IMR-90 (cell line): ENCODE measurements around the gene ATP5F1B.

Source experiments
- MAZ ChIP-seq: IDR thresholded peaks from 2 replicates; pipeline ENCODE4 v1.6.1; 2012; ENCODE audit warnings: low read depth, mild to moderate bottlenecking, low read length, improper control_type of control experiment, moderate library complexity, borderline replicate concordance
- MXI1 ChIP-seq: IDR thresholded peaks from 2 replicates; pipeline ENCODE4 v1.6.1; 2012; ENCODE audit warnings: low read depth, mild to moderate bottlenecking, low read length, moderate library complexity, borderline replicate concordance
- POLR2A ChIP-seq: IDR thresholded peaks from 2 replicates; pipeline ENCODE4 v1.6.1; 2012; ENCODE audit warnings: mild to moderate bottlenecking, low read depth, low read length
- TF ChIP-seq, protein P1 (sequence below): conservative IDR thresholded peaks from 2 replicates; pipeline ENCODE4 v1.5.1; 2012; ENCODE audit warnings: mild to moderate bottlenecking, low read depth, low read length, improper control_type of control experiment

- TF ChIP-seq POLR2A, result no peak
- TF ChIP-seq, protein P1, sequence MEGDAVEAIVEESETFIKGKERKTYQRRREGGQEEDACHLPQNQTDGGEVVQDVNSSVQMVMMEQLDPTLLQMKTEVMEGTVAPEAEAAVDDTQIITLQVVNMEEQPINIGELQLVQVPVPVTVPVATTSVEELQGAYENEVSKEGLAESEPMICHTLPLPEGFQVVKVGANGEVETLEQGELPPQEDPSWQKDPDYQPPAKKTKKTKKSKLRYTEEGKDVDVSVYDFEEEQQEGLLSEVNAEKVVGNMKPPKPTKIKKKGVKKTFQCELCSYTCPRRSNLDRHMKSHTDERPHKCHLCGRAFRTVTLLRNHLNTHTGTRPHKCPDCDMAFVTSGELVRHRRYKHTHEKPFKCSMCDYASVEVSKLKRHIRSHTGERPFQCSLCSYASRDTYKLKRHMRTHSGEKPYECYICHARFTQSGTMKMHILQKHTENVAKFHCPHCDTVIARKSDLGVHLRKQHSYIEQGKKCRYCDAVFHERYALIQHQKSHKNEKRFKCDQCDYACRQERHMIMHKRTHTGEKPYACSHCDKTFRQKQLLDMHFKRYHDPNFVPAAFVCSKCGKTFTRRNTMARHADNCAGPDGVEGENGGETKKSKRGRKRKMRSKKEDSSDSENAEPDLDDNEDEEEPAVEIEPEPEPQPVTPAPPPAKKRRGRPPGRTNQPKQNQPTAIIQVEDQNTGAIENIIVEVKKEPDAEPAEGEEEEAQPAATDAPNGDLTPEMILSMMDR, result no peak
- TF ChIP-seq MXI1, result no peak
- no peak for TF ChIP-seq MAZ
Observed at GRCh38 chr12:56616244-56616643, 29.5 kb downstream of the ATP5F1B start.
